Right cardiac atrium (tissue), 5 donors: Measurements from ENCODE around the gene WDR33. TPM values are rescaled to one million over a fixed set of nuclear protein-coding genes. Genes with fewer than 3 reads are reported as not detected.
A peak's percentile ranks its signal among the peaks of the same experiment; 100 is the strongest.

ENCODE experiments used
- ATAC-seq, 2 donors: fragments of 200-7000 bp; cut with Tn5 transposase; one replicate each; pipeline versions ENCODE4 v1.8.0 to v1.9.1; 2020; ENCODE audit warnings: moderate library complexity in 2 of 2, mild to moderate bottlenecking in 1 of 2
- DNase-seq, 3 donors: peaks; one replicate each; pipeline ENCODE4 v3.0.0-alpha.2; 2020
- H3K27ac ChIP-seq: one replicate; pipeline ENCODE4 v1.5.1; 2013; ENCODE audit warnings: mild to moderate bottlenecking, low read length, control low read depth, moderate library complexity
- H3K27me3 ChIP-seq: one replicate; pipeline ENCODE4 v1.6.1; 2013; ENCODE audit not compliant: control insufficient read depth, insufficient read depth
- H3K4me1 ChIP-seq: one replicate; pipeline ENCODE4 v1.6.1; 2013; ENCODE audit warnings: low read length; ENCODE audit not compliant: control insufficient read depth, insufficient read depth
- H3K4me3 ChIP-seq: one replicate; pipeline ENCODE4 v1.5.1; 2013; ENCODE audit warnings: low read length, control low read depth
- H3K9me3 ChIP-seq: one replicate; pipeline ENCODE4 v1.6.1; 2013; ENCODE audit warnings: low read length; ENCODE audit not compliant: control insufficient read depth
- WGBS: extraction: QIAGEN DNeasy Blood & Tissue Kit; methylation state at CpG from one replicate; pipeline ENCODE4 v1.1.7; 2013; 5-methylcytosine and 5-hydroxymethylcytosine counted together
- intact Hi-C, 4 donors: fragments of 100-400 bp; cut with DNase I; formaldehyde crosslinking; loops; one replicate each; pipeline versions ENCODE4 v1.11.0 to v1.14.0; 2022 to 2023
- polyA plus RNA-seq: library from polyadenylated mRNA; stranded (reverse); fragments of 200-250 nt; gene quantifications from one replicate; pipeline ENCODE4 v1.2.3, GENCODE V29; 2013
- total RNA-seq, 4 donors: library from RNA; stranded (reverse); fragmentation: NEBNext Ultra II Directional; extraction: Animal tissue kit (Norgen Biotek cat#: 25700); gene quantifications; one replicate each; pipeline ENCODE4 v1.2.1, GENCODE V29; 2021
- donor health status: healthy with polysubstance abuse.
- donor health status: DM: no; HTN: yes; CAD: no.
- donor health status: DM: no; HTN: no; CAD: no.
- donor health status: DM: no; HTN: yes; CAD: no; lungs with severe emphysema.
- donor health status: DM: yes; HTN: yes; CAD: no.

Gene WDR33
- total and polyA plus RNA-seq, 5 donors = 12.7 to 45.7 (median 40.9) TPM

DNA sequence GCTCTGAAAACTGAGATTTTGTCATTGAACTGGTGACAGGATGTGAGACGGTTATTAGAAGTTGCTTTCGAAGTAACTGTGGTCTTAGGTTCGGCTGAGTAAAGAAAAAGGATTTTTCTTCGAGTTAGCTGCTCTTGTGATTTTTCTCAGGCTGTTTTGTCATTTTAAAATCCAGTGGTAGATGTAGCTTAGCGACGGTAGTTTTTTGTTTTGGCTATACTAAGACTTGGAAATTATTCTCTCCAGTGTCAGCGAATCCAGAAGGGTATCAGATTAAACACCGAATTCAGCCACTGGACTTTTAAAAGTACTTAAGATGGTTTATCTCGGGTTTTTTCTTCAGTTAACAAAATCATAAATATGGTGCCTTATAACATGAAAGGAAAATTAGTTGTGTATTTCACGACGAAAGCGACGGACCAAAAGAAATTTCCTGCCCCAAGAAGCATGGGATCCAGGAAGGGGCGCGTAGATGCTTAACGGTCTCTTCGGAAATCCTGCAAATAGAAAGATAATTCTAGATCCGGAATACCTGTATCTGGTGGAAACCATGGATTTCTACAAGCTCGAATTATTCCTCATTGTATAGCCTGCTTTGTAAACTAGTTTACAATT, 108.5 kb downstream of the WDR33 start:
- ATAC-seq (no peak), DNase-seq (no peak)
- peaks cover 15% of the 10 kb centered on the region for H3K4me1 ChIP-seq
- 45% methylated on average over 19 of the region's 19 CpGs for WGBS
- H3K27ac ChIP-seq = peak overlapping the region; percentile 78
- intact Hi-C loops = loop anchor here in 2 of 4 donors (5.0 kb wide), 1 partner anchor 175 kb away; the partner anchor contains the start of gene IWS1 (in 2 of the 2)
- H3K4me3 ChIP-seq = peak overlapping the region; percentile 70
- H3K27me3 ChIP-seq = no peaks in the 10 kb centered on the region
- H3K9me3 ChIP-seq = no peaks in the 10 kb centered on the region

DNA sequence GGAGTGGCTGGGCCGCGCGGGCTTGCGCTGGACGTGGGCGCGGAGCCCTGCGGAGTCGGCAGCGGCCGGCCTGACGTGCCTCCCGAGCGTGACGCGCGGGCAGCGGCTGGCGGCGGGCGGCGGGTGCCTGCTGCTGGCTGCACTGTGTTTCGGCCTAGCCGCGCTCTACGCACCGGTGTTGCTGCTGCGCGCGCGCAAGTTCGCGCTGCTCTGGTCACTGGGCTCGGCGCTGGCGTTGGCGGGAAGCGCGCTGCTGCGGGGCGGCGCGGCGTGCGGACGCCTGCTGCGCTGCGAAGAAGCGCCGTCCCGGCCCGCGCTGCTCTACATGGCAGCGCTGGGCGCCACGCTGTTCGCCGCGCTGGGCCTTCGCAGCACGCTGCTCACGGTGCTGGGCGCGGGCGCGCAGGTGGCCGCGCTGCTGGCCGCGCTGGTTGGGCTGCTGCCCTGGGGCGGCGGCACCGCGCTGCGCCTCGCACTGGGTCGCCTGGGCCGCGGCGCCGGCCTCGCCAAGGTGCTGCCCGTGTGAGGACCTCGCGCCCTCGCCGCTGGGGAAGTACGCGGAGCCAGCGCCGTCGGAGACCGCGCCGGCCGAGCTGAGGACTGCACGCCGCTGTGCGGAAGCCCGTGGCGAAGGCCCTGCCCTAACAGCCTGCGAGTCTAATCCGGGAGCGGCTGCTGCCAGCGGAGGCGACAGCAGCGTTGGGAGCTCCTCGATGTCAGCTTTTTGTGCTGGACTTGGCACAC, 109.1 kb downstream of the WDR33 start:
- peaks cover 15% of the 10 kb centered on the region for H3K4me1 ChIP-seq
- under 1% methylated on average over 108 of the region's 108 CpGs for WGBS
- DNase-seq (peak; percentile 85 to 92 (median 92)), ATAC-seq (peak; percentile 68 to 73)
- no peaks in the 10 kb centered on the region for H3K9me3 ChIP-seq
- intact Hi-C loops = loop anchor here in 2 of 4 donors (5.0 kb wide), 1 partner anchor 175 kb away; the partner anchor contains the start of gene IWS1 (in 2 of the 2)
- peak overlapping the region; percentile 70 for H3K4me3 ChIP-seq
- H3K27me3 ChIP-seq = no peaks in the 10 kb centered on the region
- H3K27ac ChIP-seq = peak overlapping the region; percentile 78

DNA sequence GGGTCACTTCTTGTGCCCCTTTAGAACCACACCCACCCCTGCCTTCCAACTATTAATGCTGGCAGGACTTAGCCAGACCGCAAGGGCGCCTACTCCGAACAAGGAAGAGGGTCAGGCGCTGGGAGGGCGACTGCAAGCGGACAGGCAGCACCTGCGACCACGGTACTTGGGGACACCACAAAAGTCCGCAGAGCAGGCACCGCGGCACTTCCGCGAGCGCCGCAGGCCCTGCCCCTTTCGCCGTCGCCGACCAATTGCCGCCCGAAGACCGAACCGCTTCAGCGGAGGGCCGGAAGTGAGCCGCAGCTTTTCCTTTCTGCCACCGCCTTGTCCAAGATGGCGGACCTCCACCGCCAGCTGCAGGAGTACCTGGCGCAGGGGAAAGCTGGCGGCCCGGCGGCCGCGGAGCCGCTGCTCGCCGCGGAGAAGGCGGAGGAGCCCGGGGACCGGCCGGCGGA, 109.7 kb downstream of the WDR33 start, which contains the start of gene SFT2D3:
TSS of gene SFT2D3 (plus strand) at position 305 of the 458 bp plus-strand sequence. CDS start at position 337, 32 bp downstream.
- Histone ChIP-seq H3K27ac (peak within 1 kb of the TSS; percentile 78), H3K27me3 (no peaks in the 10 kb centered on the region), H3K4me1 (peaks cover 12% of the 10 kb centered on the region), H3K9me3 (no peaks in the 10 kb centered on the region), H3K4me3 (peak within 1 kb of the TSS; percentile 70)
- peak; percentile 93 to 96 (median 96) for DNase-seq
- peak; percentile 89 to 92 for ATAC-seq
- WGBS = under 1% methylated on average over 44 of the region's 44 CpGs
- intact Hi-C loops = loop anchor here in 2 of 4 donors (5.0 kb wide), 1 partner anchor 174 kb away; the partner anchor contains the start of gene IWS1 (in 2 of the 2)

DNA sequence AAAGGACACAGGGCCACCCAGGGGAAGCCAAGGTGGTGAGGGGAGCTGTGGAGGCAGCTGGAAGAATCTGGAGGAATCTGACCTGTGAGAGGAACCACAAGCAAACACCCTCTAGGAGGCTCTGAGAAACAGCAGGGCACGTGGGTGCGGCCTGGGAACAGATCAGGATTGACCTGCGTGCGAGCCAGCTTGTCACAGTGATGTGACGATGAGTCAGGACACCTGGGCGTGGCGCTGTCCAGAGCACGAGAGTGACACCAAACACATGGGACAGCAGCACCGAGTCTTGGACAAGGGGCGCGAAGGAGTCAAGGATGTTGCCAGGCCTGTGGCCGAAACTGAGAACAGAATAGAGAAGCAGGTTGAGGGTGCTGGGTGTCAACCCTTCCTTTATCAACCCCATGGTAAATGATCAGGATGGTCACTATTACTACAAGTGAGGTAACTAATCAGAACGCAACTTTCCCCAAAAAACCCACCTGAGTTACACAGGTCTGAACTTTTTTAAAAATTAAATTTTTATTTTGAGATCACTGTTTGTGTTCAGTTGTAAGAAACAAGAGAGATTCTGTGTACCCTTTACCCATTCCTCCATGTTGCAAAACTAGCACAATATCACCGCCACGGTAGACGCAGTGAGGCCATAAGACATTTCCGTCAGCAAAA, 110.3 kb downstream of the WDR33 start:
- peaks cover 12% of the 10 kb centered on the region for H3K4me1 ChIP-seq
- DNase-seq (peak; percentile 65 to 83 (median 82)), ATAC-seq (peak; percentile 20 to 39)
- WGBS = 51% methylated on average over 17 of the region's 17 CpGs
- H3K27ac ChIP-seq = peak overlapping the region; percentile 78
- H3K27me3 ChIP-seq = no peaks in the 10 kb centered on the region
- H3K4me3 ChIP-seq = peak overlapping the region; percentile 70
- intact Hi-C loops = loop anchor here in 2 of 4 donors (5.0 kb wide), 1 partner anchor 173 kb away; the partner anchor contains the start of gene IWS1 (in 2 of the 2)
- H3K9me3 ChIP-seq = no peaks in the 10 kb centered on the region

DNA sequence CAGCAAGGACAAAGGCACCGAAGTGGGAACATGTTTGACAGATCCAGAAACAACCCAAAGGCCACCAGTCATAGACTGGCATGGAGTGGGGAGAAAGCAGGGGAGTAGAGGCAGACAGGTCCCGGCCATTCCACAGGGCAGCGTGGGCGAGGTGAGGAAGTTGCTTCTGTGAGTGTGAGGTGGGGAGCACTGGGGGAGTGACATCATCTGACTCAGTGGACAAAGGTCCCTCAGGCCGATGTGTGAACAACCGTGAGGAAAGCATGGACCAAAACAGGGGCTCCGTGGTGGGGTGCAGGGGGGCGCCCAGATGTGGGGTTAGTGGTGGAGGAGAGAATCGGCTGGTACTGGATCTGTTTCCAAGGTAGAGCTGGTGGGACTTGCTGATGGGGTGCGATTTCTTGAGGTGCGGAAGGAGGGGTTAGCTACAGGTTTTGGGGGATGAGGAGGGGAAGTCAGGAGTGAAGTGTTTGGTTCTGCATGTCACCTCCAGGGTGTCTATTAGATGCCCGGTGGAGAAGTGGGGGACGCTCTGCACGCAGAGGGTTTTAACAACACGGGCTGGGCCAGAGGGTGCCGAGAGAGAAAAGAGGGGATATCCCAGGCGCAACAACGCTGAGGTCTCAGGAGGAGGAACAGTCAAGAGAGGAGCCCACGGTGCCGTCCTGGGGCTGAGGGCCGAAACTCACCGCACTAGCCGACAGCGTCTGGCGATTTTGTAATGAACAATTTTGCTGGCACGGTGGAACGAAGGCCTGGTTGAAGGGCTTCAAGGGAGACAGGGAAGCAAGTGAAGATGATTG, 112.2 kb downstream of the WDR33 start:
- no peak overlapping the region for H3K27ac ChIP-seq
- intact Hi-C loops = loop anchor here in 3 of 4 donors (5.0 to 10.0 kb wide), 2 partner anchors 104 to 106 kb away; no protein-coding TSS in a partner anchor
- no peak for ATAC-seq
- H3K4me1 ChIP-seq = peaks cover 9% of the 10 kb centered on the region
- no peak overlapping the region for H3K4me3 ChIP-seq
- no peaks in the 10 kb centered on the region for H3K9me3 ChIP-seq
- no peaks in the 10 kb centered on the region for H3K27me3 ChIP-seq
- WGBS = 94% methylated on average over 27 of the region's 27 CpGs
- DNase-seq = no peak

DNA sequence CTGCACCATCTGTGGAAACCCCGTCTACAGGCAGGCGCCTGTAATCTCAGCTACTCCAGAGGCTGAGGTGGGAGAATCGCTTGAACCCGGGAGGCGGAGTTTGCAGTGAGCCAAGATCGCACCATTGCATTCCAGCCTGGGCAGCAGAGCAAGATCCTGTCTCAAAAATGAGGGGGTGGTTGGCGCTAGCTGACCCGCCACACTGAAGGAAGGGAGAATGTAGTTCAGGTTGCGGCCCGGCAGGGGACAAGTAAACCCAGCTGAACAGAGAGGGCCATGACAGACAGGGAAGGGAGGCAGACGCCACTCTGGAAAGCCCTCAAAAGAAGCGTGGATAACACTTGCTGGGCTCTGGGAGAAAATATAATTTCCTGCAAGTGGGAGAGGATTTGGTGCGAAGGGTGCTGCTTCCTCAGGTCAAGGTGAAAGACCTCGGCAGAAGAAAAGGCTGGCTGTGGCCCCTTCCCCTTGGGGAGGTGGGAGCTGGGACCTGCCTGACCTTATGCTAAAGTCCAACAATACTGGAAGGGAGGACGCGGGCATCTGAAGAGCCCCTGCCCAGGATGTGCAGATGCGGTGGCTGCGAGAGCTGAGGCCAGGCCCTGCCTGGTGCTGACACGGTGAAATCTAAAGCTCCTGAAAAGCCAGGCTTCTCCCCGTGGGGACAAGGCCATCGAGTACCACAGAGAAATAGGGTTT, 113.3 kb downstream of the WDR33 start:
- ATAC-seq = no peak
- Histone ChIP-seq H3K9me3 (no peaks in the 10 kb centered on the region), H3K4me1 (peaks cover 5% of the 10 kb centered on the region), H3K4me3 (no peak overlapping the region), H3K27ac (no peak overlapping the region), H3K27me3 (no peaks in the 10 kb centered on the region)
- intact Hi-C loops = loop anchor here in 3 of 4 donors (5.0 to 10.0 kb wide), 2 partner anchors 103 to 105 kb away; no protein-coding TSS in a partner anchor
- DNase-seq = no peak
- WGBS = 92% methylated on average over 21 of the region's 21 CpGs

DNA sequence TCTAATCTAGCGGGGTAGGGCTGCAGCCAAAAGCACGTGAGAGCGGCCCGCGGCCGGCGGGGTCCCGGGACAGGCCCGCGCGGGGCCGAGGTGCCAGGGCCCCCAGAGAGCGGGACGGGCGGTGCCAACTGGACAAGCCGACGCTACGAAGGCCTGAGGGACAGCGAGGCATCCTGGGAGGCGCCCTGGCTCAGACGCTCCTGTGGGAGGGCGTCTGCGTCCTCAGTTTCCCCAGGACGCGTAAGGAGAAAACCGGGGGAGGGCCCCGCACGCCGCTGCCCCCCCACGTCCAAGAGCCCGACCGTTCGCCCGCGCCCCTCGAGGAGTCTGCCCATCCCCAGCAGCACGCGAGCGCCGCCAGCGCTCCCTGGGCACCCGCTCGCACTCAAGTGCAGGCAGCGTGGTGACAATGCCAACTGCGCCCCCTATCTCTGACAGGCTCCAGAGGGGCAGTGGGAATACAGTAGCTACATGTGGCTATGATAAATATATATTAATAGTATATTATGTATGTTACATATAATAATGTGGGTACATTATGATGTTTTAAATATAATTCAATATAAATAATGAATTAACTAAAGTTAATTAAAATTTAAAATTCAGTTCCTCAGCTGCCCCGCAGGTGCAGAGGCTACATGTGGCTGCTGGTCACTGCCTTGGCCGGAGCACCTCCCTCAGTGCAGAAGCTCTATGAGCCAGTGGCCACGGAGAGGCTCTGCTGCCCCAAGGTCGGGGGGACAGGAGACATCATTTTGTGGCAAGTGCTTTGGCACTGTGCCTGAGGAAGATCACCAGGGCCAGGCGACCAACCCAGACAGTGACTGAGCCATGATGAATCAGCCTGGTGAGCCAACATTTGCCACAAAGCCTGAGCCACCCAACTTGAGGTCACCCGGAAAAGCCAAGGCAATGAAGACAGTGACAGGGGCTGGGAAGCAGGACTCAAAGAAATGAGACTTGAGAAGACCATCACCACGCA, 115.2 kb downstream of the WDR33 start:
- WGBS = 28% methylated on average over 52 of the region's 52 CpGs
- H3K27ac ChIP-seq = peak overlapping the region; percentile 63
- H3K9me3 ChIP-seq = no peaks in the 10 kb centered on the region
- peaks cover 5% of the 10 kb centered on the region for H3K4me1 ChIP-seq
- peak; percentile 77 to 91 (median 79) for DNase-seq
- no peaks in the 10 kb centered on the region for H3K27me3 ChIP-seq
- H3K4me3 ChIP-seq = peak overlapping the region; percentile 29
- intact Hi-C loops = loop anchor here in 3 of 4 donors (5.0 to 10.0 kb wide), 2 partner anchors 101 to 103 kb away; no protein-coding TSS in a partner anchor
- ATAC-seq = peak; percentile 66 to 86

DNA sequence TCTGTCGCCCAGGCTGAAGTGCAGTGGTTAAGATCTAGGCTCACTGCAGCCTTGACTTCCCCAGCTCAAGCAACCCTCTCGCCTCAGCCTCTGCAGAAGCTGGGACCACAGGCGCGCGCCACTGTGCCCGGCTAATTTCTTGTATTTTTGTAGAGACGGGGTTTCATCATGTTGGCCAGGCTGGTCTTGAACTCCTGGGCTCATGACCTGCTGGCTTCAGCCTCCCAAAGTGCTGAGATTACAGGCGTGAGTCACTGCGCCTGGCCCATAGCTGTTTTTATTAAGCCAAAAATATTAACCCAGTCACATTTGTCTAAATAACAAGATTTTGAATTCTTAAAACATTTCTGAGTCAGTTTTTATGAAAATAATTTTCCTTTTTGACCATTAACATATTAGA, 116.0 kb downstream of the WDR33 start:
- peak in 2 of 3 donors; percentile 54 to 75 for DNase-seq
- intact Hi-C loops = loop anchor here in 3 of 4 donors (5.0 to 10.0 kb wide), 2 partner anchors 100 to 103 kb away; no protein-coding TSS in a partner anchor
- peak; percentile 28 to 62 for ATAC-seq
- WGBS = 73% methylated on average over 9 of the region's 9 CpGs
- no peaks in the 10 kb centered on the region for H3K27me3 ChIP-seq
- no peaks in the 10 kb centered on the region for H3K4me1 ChIP-seq
- no peak overlapping the region for H3K4me3 ChIP-seq
- H3K27ac ChIP-seq = no peak overlapping the region
- H3K9me3 ChIP-seq = no peaks in the 10 kb centered on the region

DNA sequence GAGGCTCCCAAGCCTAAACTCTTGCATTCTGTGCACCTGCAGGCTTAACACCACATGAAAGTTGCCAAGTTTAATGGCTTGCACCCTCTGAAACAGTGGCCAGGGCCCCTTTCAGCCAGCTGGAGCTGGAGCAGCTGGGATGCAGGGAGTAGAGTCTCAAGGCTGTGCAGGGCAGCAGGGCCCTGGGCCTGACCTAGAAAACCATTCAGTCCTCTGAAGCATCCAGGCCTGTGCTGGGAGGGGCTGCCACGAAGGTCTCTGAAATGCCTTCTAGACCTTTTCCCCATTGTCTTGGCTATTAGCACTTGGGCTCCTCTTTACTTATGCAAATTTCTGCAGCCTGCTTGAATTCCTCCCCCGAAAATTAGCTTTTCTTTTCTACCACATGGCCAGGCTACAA, 120.3 kb downstream of the WDR33 start:
- Histone ChIP-seq H3K9me3 (no peaks in the 10 kb centered on the region), H3K4me1 (no peaks in the 10 kb centered on the region), H3K27me3 (no peaks in the 10 kb centered on the region), H3K4me3 (no peak overlapping the region), H3K27ac (no peak overlapping the region)
- intact Hi-C loops = loop anchor here in 2 of 4 donors (10.0 kb wide), 1 partner anchor 96 kb away; no protein-coding TSS in a partner anchor
- DNase-seq (no peak), ATAC-seq (no peak)
- 93% methylated on average over 2 of the region's 2 CpGs for WGBS
